Neutrophil (primary cell): ENCODE data around the gene PADI1.

ENCODE experiments used
- H3K27ac ChIP-seq: fragments of 200-600 bp; sonication (generic); 2 replicates; pipeline ENCODE4 v1.5.1; 2016; ENCODE audit warnings: mild to moderate bottlenecking, moderate library complexity
- H3K27me3 ChIP-seq: fragments of 200-600 bp; sonication (generic); 2 replicates; pipeline ENCODE4 v1.6.0; 2016; ENCODE audit warnings: mild to moderate bottlenecking
- H3K36me3 ChIP-seq: fragments of 200-600 bp; sonication (generic); 2 replicates; pipeline ENCODE4 v1.5.1; 2017
- H3K4me1 ChIP-seq, 2 experiments: fragments of 200-600 bp in 1 of 2; sonication (generic) in 1 of 2; 1 replicate in 1 of 2; 2 replicates in 1 of 2; pipeline versions ENCODE4 v1.5.1 to v1.6.1; 2013 to 2016; ENCODE audit warnings: low read depth in 1 of 2, low read length in 1 of 2, mild to moderate bottlenecking in 1 of 2, moderate library complexity in 1 of 2; ENCODE audit not compliant: control insufficient read depth in 1 of 2, insufficient read depth in 1 of 2
- H3K4me3 ChIP-seq, 2 experiments: fragments of 200-600 bp in 1 of 2; sonication (generic) in 1 of 2; 1 replicate in 1 of 2; 2 replicates in 1 of 2; pipeline ENCODE4 v1.5.1; 2013 to 2016; ENCODE audit warnings: low read depth in 1 of 2, low read length in 1 of 2, mild to moderate bottlenecking in 1 of 2, moderate library complexity in 1 of 2
- H3K9me3 ChIP-seq: fragments of 200-600 bp; sonication (generic); 2 replicates; pipeline ENCODE4 v1.5.1; 2016
- CTCF ChIP-seq: fragments of 200-600 bp; sonication (generic); IDR thresholded peaks from 2 replicates; pipeline ENCODE4 v1.5.1; 2016; ENCODE audit warnings: antibody characterized with exemption

PADI1 gene

GRCh38 chr1:17280436-17280835 is 75.5 kb downstream of the PADI1 start:
- H3K4me1 ChIP-seq = peaks cover 97 to 98% of the 10 kb centered on the region in 2 experiments
- no peak for TF ChIP-seq CTCF
- peak overlapping the region; percentile 91 for H3K27ac ChIP-seq
- no peaks in the 10 kb centered on the region for H3K36me3 ChIP-seq
- H3K27me3 ChIP-seq = no peaks in the 10 kb centered on the region
- H3K4me3 ChIP-seq = no peak overlapping the region
- no peaks in the 10 kb centered on the region for H3K9me3 ChIP-seq

GRCh38 chr1:17280894-17281293 is 76.0 kb downstream of the PADI1 start:
- H3K27ac ChIP-seq = peak overlapping the region; percentile 91
- H3K9me3 ChIP-seq = no peaks in the 10 kb centered on the region
- no peaks in the 10 kb centered on the region for H3K36me3 ChIP-seq
- TF ChIP-seq CTCF = no peak
- H3K27me3 ChIP-seq = no peaks in the 10 kb centered on the region
- H3K4me1 ChIP-seq = peaks cover 96 to 97% of the 10 kb centered on the region in 2 experiments
- peak overlapping the region in 1 of 2 experiments; percentile 62 for H3K4me3 ChIP-seq

GRCh38 chr1:17281775-17282181 is 76.8 kb downstream of the PADI1 start:
- peak; percentile 42 for TF ChIP-seq CTCF
- Histone ChIP-seq H3K4me1 (peaks cover 96 to 97% of the 10 kb centered on the region in 2 experiments), H3K27me3 (no peaks in the 10 kb centered on the region)

GRCh38 chr1:17282836-17283235 is 77.9 kb downstream of the PADI1 start:
- H3K4me3 ChIP-seq = peak overlapping the region; percentile 36 to 62
- H3K36me3 ChIP-seq = no peaks in the 10 kb centered on the region
- no peak for TF ChIP-seq CTCF
- H3K4me1 ChIP-seq = peaks cover 96 to 97% of the 10 kb centered on the region in 2 experiments
- H3K27me3 ChIP-seq = no peaks in the 10 kb centered on the region
- peak overlapping the region; percentile 91 for H3K27ac ChIP-seq
- H3K9me3 ChIP-seq = no peaks in the 10 kb centered on the region

More at GRCh38 chr1:17281775-17282181, 76.8 kb downstream of the PADI1 start:
- Histone ChIP-seq H3K36me3 (no peaks in the 10 kb centered on the region), H3K4me3 (peak overlapping the region; percentile 36 to 62), H3K27ac (peak overlapping the region; percentile 91), H3K9me3 (no peaks in the 10 kb centered on the region)

GRCh38 chr1:17286646-17287045 is 81.7 kb downstream of the PADI1 start:
- Histone ChIP-seq H3K36me3 (no peaks in the 10 kb centered on the region), H3K27ac (peak overlapping the region; percentile 81), H3K4me1 (peaks cover 64 to 68% of the 10 kb centered on the region in 2 experiments), H3K9me3 (no peaks in the 10 kb centered on the region), H3K27me3 (no peaks in the 10 kb centered on the region), H3K4me3 (peak overlapping the region in 1 of 2 experiments; percentile 41)
- no peak for TF ChIP-seq CTCF
